Calu3 (cell line): ENCODE data around the gene TIGIT. TPM values are rescaled to one million over a fixed set of nuclear protein-coding genes. Genes with fewer than 3 reads are reported as not detected.

ENCODE experiments used
- BruUV-seq: library from RNA; stranded (reverse); fragments of 400-500 nt; replicated peaks from 2 replicates; lab custom pipeline; 2021; lab: Mats Ljungman, UMichigan
- CTCF ChIA-PET: fragments of 300-600 bp; sonication (Branson Sonifier 250); formaldehyde crosslinking; loops from one replicate; lab custom pipeline; 2022; ENCODE audit warnings: antibody characterized with exemption; lab: Charles Lee
- DNase-seq: peaks from one replicate; pipeline ENCODE4 v3.0.0; 2022
- H3K27ac Mint-ChIP-seq: one replicate; pipeline ENCODE4 v1.8.0; 2022; ENCODE audit warnings: mixed read lengths; ENCODE audit not compliant: unreplicated experiment
- H3K27me3 Mint-ChIP-seq: one replicate; pipeline ENCODE4 v1.8.0; 2022; ENCODE audit warnings: mixed read lengths; ENCODE audit not compliant: unreplicated experiment
- H3K36me3 Mint-ChIP-seq: one replicate; pipeline ENCODE4 v1.8.0; 2022; ENCODE audit warnings: mild to moderate bottlenecking, moderate library complexity, mixed read lengths; ENCODE audit not compliant: insufficient read depth, unreplicated experiment
- H3K4me1 Mint-ChIP-seq: one replicate; pipeline ENCODE4 v1.8.0; 2022; ENCODE audit warnings: mild to moderate bottlenecking, low read depth, mixed read lengths; ENCODE audit not compliant: unreplicated experiment
- H3K4me3 Mint-ChIP-seq: one replicate; pipeline ENCODE4 v1.8.0; 2022; ENCODE audit warnings: mild to moderate bottlenecking, low read depth, moderate library complexity, mixed read lengths; ENCODE audit not compliant: unreplicated experiment
- H3K9me3 Mint-ChIP-seq: one replicate; pipeline ENCODE4 v1.8.0; 2022; ENCODE audit warnings: low read depth, mixed read lengths; ENCODE audit not compliant: unreplicated experiment
- CTCF ChIP-seq: fragments of 200-600 bp; IDR thresholded peaks from one replicate; pipeline ENCODE4 v1.8.0; 2022; ENCODE audit warnings: antibody characterized with exemption; ENCODE audit not compliant: unreplicated experiment
- intact Hi-C: fragments of 100-400 bp; cut with micrococcal nuclease; formaldehyde crosslinking; loops from one replicate; pipeline ENCODE4 v1.10.0; 2022; ENCODE audit not compliant: unreplicated experiment
- total RNA-seq: library from RNA; stranded (reverse); gene quantifications from 2 replicates; pipeline ENCODE4 v1.2.3, GENCODE V29; 2022

Gene TIGIT
- total RNA-seq, 1 experiment from 2014 or later = not detected

GRCh38 chr3:114356066-114356465 lies 62.2 kb downstream of the TIGIT start:
- Mint-ChIP-seq H3K27ac (no peak overlapping the region), H3K9me3 (no peaks in the 10 kb centered on the region), H3K27me3 (no peaks in the 10 kb centered on the region), H3K36me3 (no peaks in the 10 kb centered on the region), H3K4me1 (peaks cover 13% of the 10 kb centered on the region), H3K4me3 (no peak overlapping the region)
- BruUV-seq = no TSS peak
- CTCF ChIA-PET = no interaction called here
- no peak for DNase-seq
- intact Hi-C loops = no loop called here
- TF ChIP-seq CTCF = no peak

- no peaks in the 10 kb centered on the region for H3K36me3 Mint-ChIP-seq
- CTCF ChIA-PET = no interaction called here
- intact Hi-C loops = no loop called here
- no peak for DNase-seq
- no peaks in the 10 kb centered on the region for H3K9me3 Mint-ChIP-seq
- TF ChIP-seq CTCF = no peak
- H3K27ac Mint-ChIP-seq = no peak overlapping the region
- H3K27me3 Mint-ChIP-seq = no peaks in the 10 kb centered on the region
- H3K4me1 Mint-ChIP-seq = peaks cover 13% of the 10 kb centered on the region
- H3K4me3 Mint-ChIP-seq = no peak overlapping the region
- no TSS peak for BruUV-seq
These were observed 62.7 kb downstream of the TIGIT start for GRCh38 chr3:114356525-114356924.

Other genes starting within 250 kb of the TIGIT start
- 5.9 and 6.5 TPM in 2 replicates for gene CCDC191, start 237.5 kb upstream of the TIGIT start, total RNA-seq
- 44.3 and 45.7 TPM in 2 replicates for gene QTRT2, start 237.3 kb upstream of the TIGIT start, total RNA-seq
- gene DRD3, start 115.0 kb upstream of the TIGIT start, total RNA-seq = not detected in 2 replicates
- gene ZNF80, start 56.5 kb upstream of the TIGIT start, total RNA-seq = not detected in 2 replicates